OCI-LY7 (cell line): Measurements from ENCODE around the gene CCNG1. TPM values are rescaled to one million over a fixed set of nuclear protein-coding genes. Genes with fewer than 3 reads are reported as not detected.
A peak's percentile ranks its signal among the peaks of the same experiment; 100 is the strongest.

Experiments used
- BruUV-seq: library from RNA; stranded (reverse); fragments of 400-500 nt; replicated peaks from 2 replicates; lab custom pipeline; 2021; lab: Mats Ljungman, UMichigan
- CTCF ChIA-PET: fragments of 300-600 bp; sonication (Branson Sonifier 250); formaldehyde crosslinking; loops from one replicate; lab custom pipeline; 2022; ENCODE audit warnings: antibody characterized with exemption; ENCODE audit not compliant: unreplicated experiment; lab: Charles Lee
- POLR2A ChIA-PET: fragments of 300-600 bp; sonication (Branson Sonifier 250); formaldehyde crosslinking; loops from one replicate; lab custom pipeline; 2022; ENCODE audit warnings: antibody characterized with exemption; lab: Charles Lee
- DNase-seq: peaks from one replicate; pipeline ENCODE4 v3.0.0-alpha.2; 2015; ENCODE audit warnings: low spot score
- H2AFZ ChIP-seq: fragments of 200-600 bp; sonication (generic), shearing (Covaris generic); 2 replicates; pipeline ENCODE4 v1.6.1; 2014; ENCODE audit warnings: mild to moderate bottlenecking, antibody characterized with exemption, low read length, moderate library complexity
- H3K27ac ChIP-seq: fragments of 200-600 bp; sonication (generic); 2 replicates; pipeline ENCODE4 v1.5.1; 2014; ENCODE audit warnings: mixed run types, low read depth, mild to moderate bottlenecking, moderate library complexity, low read length, inconsistent platforms; ENCODE audit not compliant: poor library complexity, severe bottlenecking
- H3K36me3 ChIP-seq: fragments of 200-600 bp; sonication (generic); 2 replicates; pipeline ENCODE4 v1.6.1; 2014; ENCODE audit warnings: mild to moderate bottlenecking, antibody characterized with exemption, low read length, moderate library complexity, mixed read lengths; ENCODE audit not compliant: insufficient read depth
- H3K4me1 ChIP-seq: fragments of 200-600 bp; sonication (generic); 2 replicates; pipeline ENCODE4 v1.5.1; 2014; ENCODE audit warnings: mild to moderate bottlenecking, low read length; ENCODE audit not compliant: insufficient read depth, poor library complexity, severe bottlenecking
- H3K4me2 ChIP-seq: fragments of 200-600 bp; sonication (generic); 2 replicates; pipeline ENCODE4 v1.6.1; 2014; ENCODE audit warnings: mild to moderate bottlenecking, low read length
- H3K4me3 ChIP-seq: fragments of 200-600 bp; sonication (generic); 2 replicates; pipeline ENCODE4 v1.5.1; 2014; ENCODE audit warnings: mild to moderate bottlenecking, low read depth, low read length; ENCODE audit not compliant: poor library complexity, severe bottlenecking
- H3K79me2 ChIP-seq: fragments of 200-600 bp; sonication (generic); 2 replicates; pipeline ENCODE4 v1.6.1; 2016; ENCODE audit warnings: low read depth, mild to moderate bottlenecking, low read length, moderate library complexity, mixed read lengths; ENCODE audit not compliant: insufficient read depth
- H3K9me2 ChIP-seq: fragments of 200-600 bp; sonication (generic); 2 replicates; pipeline ENCODE4 v1.6.1; 2016; ENCODE audit warnings: mild to moderate bottlenecking, low read length, mixed read lengths; ENCODE audit not compliant: insufficient read depth
- H3K9me3 ChIP-seq: fragments of 200-600 bp; sonication (generic); 2 replicates; pipeline ENCODE4 v1.6.1; 2014; ENCODE audit warnings: mild to moderate bottlenecking, mixed run types, low read length, mixed read lengths
- H4K20me1 ChIP-seq: fragments of 200-600 bp; sonication (generic); 2 replicates; pipeline ENCODE4 v1.6.1; 2014; ENCODE audit warnings: mild to moderate bottlenecking, antibody characterized with exemption, low read length, moderate library complexity, mixed read lengths; ENCODE audit not compliant: insufficient read depth
- EZH2phosphoT487 ChIP-seq: fragments of 200-600 bp; sonication (generic); IDR thresholded peaks from 2 replicates; pipeline ENCODE4 v1.6.1; 2018; ENCODE audit warnings: low read depth, borderline replicate concordance, mild to moderate bottlenecking, mixed run types, antibody characterized with exemption, low read length, moderate library complexity, mixed read lengths
- intact Hi-C: fragments of 100-400 bp; cut with micrococcal nuclease; formaldehyde crosslinking; loops from one replicate; pipeline ENCODE4 v1.10.0; 2022; ENCODE audit not compliant: unreplicated experiment
- total RNA-seq, 2 experiments: library from RNA; depleted of rRNA in 1 of 2; stranded (reverse); fragments of >200 nt in 1 of 2; shearing (Covaris generic) in 1 of 2; gene quantifications; 2 replicates each; pipeline ENCODE4 v1.2.3, GENCODE V29; 2014 to 2022
- TF ChIP-seq, protein P1 (sequence below): fragments of 200-600 bp; sonication (generic); conservative IDR thresholded peaks from 2 replicates; pipeline ENCODE4 v1.5.1; 2014; ENCODE audit warnings: mild to moderate bottlenecking, antibody characterized with exemption, low read length, moderate library complexity, mixed read lengths

The CCNG1 gene
- total RNA-seq, 2 experiments from 2014 or later, result 93.5 to 118 TPM

DNA sequence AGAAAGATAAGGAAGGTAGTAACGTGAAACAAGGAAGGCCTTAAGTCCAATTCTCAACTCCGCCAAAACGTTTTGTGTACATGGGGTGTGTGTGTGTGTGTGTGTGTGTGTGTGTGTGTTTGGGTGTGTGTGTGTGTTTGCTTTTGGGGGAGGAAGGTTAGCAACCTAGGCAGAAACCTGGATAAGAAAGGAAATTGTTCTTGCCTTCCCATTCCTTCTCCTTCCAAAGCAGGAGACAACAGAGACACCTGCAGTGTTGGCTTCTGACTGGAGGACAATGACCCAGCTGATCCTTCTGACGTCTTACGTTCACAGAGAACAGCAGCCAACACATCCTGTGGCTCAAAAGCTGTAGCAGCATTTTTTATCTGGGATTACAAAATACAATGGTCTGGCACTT, 4.1 kb upstream of the CCNG1 start:
- no peaks in the 10 kb centered on the region for H3K9me3 ChIP-seq
- no peaks in the 10 kb centered on the region for H3K36me3 ChIP-seq
- H2AFZ ChIP-seq, result no peak overlapping the region
- no peaks in the 10 kb centered on the region for H3K9me2 ChIP-seq
- H3K4me2 ChIP-seq, result no peak overlapping the region
- 0 out of 2 replicates have a peak, but pooled peaks cover 4% of the 10 kb centered on the region for H4K20me1 ChIP-seq
- intact Hi-C loops, result loop anchor here (10.0 kb wide), 2 partner anchors 482 to 1888 kb away; partner anchors contain the start of gene GABRB2
- BruUV-seq, result no TSS peak
- no peak for DNase-seq
- CTCF ChIA-PET, result no interaction called here
- POLR2A ChIA-PET, result interaction anchor here (1.0 to 1.5 kb wide), 2 partner anchors 25 to 27 kb away, joined by 3 to 4 read pairs; partner anchors contain the start of genes HMMR and NUDCD2
- no peak overlapping the region for H3K4me3 ChIP-seq
- H3K4me1 ChIP-seq, result peaks cover 9% of the 10 kb centered on the region
- TF ChIP-seq, protein P1, sequence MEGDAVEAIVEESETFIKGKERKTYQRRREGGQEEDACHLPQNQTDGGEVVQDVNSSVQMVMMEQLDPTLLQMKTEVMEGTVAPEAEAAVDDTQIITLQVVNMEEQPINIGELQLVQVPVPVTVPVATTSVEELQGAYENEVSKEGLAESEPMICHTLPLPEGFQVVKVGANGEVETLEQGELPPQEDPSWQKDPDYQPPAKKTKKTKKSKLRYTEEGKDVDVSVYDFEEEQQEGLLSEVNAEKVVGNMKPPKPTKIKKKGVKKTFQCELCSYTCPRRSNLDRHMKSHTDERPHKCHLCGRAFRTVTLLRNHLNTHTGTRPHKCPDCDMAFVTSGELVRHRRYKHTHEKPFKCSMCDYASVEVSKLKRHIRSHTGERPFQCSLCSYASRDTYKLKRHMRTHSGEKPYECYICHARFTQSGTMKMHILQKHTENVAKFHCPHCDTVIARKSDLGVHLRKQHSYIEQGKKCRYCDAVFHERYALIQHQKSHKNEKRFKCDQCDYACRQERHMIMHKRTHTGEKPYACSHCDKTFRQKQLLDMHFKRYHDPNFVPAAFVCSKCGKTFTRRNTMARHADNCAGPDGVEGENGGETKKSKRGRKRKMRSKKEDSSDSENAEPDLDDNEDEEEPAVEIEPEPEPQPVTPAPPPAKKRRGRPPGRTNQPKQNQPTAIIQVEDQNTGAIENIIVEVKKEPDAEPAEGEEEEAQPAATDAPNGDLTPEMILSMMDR, result no peak
- no peak for TF ChIP-seq EZH2phosphoT487
- peaks cover 6% of the 10 kb centered on the region; the same call in 1 of the 2 replicates for H3K79me2 ChIP-seq
- no peak overlapping the region for H3K27ac ChIP-seq

DNA sequence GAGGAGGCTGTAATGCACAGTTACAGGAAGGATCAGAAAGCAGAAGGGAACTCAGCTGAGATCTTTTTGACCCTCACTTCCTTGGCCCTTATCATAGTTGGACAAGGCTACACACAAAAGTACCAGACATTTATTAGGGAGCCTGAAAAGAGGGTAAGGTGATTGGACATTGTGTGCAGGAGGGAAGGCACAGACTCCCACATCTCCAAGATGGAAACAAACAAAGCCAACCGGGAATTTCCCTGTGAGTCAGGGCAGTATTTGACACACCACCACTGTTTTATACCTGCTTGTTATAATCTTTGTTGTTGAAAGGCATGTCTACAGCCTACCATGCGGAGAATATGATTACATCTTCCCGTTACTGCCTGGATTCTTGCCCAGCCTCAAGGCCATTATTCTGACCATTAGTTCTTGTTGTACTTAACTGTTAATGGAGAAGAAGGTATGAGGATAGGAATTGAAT, 3.0 kb upstream of the CCNG1 start:
- TF ChIP-seq, protein P1, result no peak
- no peak for TF ChIP-seq EZH2phosphoT487
- no peak for DNase-seq
- Histone ChIP-seq H4K20me1 (0 out of 2 replicates have a peak, but pooled peaks cover 4% of the 10 kb centered on the region), H2AFZ (no peak overlapping the region), H3K79me2 (peaks cover 17% of the 10 kb centered on the region), H3K4me3 (no peak overlapping the region), H3K36me3 (peaks cover 6% of the 10 kb centered on the region; the same call in 1 of the 2 replicates), H3K9me2 (no peaks in the 10 kb centered on the region), H3K9me3 (no peaks in the 10 kb centered on the region), H3K27ac (no peak overlapping the region), H3K4me2 (no peak overlapping the region), H3K4me1 (peaks cover 19% of the 10 kb centered on the region)
- ChIA-PET CTCF (no interaction called here), POLR2A (interaction anchor here (0.6 to 1.5 kb wide), 3 partner anchors 24 to 60 kb away, joined by 3 to 4 read pairs (median 3); partner anchors contain the start of genes HMMR and NUDCD2)
- no TSS peak for BruUV-seq
- intact Hi-C loops, result loop anchor here (10.0 kb wide), 2 partner anchors 480 to 1890 kb away; partner anchors contain the start of gene GABRB2

DNA sequence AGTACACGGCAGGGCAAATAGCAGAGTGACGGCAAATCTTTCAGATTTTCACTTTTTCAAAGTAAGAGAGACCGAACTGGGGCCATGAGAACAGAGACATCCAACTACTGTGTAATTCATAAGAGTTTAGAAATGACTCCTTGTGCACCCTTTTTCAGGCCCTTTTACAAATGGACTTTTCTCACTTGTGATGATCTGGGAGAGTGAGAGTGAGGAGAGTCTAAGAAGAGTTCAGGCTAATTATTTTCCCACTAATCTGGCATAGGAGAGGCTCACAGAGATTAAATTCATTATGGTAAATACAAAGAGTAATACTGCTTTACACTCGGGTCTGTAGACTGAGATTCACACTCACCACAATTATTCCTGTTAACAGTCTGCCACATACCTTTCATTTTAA, 880 bp upstream of the CCNG1 start:
- TF ChIP-seq, protein P1, result no peak
- no peak for TF ChIP-seq EZH2phosphoT487
- POLR2A ChIA-PET, result interaction anchor here (1.3 kb wide), 1 partner anchor 24 kb away, joined by 3 read pairs; the partner anchor contains the start of gene HMMR
- peak overlapping the region; percentile 72 for H3K4me2 ChIP-seq
- H3K4me1 ChIP-seq, result peaks cover 19% of the 10 kb centered on the region
- CTCF ChIA-PET, result no interaction called here
- H3K9me2 ChIP-seq, result no peaks in the 10 kb centered on the region
- H3K36me3 ChIP-seq, result peaks cover 24% of the 10 kb centered on the region
- 0 out of 2 replicates have a peak, but pooled peaks cover 4% of the 10 kb centered on the region for H4K20me1 ChIP-seq
- TSS peak; percentile 90 for BruUV-seq
- H3K4me3 ChIP-seq, result peak overlapping the region; percentile 85
- DNase-seq, result no peak
- H3K79me2 ChIP-seq, result peaks cover 23% of the 10 kb centered on the region
- peak overlapping the region; percentile 13 for H3K27ac ChIP-seq
- intact Hi-C loops, result loop anchor here (2.0 to 10.0 kb wide), 3 partner anchors 24 to 1892 kb away; partner anchors contain the start of genes GABRB2, HMMR and NUDCD2
- peak overlapping the region; percentile 98 for H2AFZ ChIP-seq
- no peaks in the 10 kb centered on the region for H3K9me3 ChIP-seq
